NOMO-1 (cell line): Measurements from ENCODE around the gene RRP8.

Experiments used
- DNase-seq, 2 experiments: peaks; one replicate each; lab custom pipeline; 2025; ENCODE audit not compliant: unreplicated experiment in 2 of 2; lab: John Stamatoyannopoulos, UW

The RRP8 gene

DNA sequence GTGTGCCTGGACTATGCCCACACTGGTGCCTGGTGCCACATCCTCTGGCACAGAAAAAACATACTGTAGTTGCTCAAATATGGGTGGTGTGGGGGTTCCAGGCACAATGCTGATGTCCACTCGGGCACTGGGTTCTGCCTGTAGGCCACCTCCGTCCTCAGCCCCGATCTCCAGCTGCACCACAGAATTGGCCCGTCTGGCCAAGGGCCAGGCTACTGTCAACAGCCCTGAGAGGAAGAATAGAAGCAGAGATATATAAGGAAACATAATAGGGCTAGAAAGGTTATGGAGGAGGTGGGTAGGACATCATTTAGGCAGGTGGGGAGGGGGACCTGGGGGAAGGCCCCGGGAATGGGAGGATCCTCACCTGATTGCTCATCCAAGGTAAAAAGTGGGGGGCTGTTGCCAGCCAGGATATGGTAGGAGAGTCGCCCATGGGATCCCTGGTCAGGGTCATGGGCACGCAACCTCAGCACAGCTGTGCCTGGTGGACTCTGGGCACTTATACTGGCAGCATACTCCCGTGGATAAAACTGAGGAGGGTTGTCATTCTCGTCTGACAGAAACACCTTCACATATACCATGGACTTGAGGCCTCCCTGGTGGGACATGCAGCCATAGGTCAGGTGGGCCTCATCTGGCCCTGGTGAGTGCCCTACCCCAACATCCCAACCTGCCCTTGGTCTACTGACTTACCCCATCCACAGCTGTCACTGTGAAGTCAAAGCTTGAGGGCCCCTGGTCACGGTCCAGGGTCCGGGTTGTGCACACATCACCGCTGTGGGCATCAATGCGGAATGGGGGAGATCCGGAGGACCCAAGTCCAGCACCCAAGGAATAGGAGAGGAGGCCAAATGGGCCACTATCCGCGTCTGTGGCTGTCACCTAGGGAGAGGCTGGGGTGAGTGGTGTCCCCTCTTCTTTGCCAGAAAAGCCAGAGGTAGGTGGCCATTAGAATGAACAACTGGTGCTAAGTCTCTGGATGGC lies 30.3 kb upstream of the RRP8 start:
- DNase-seq: no peak

DNA sequence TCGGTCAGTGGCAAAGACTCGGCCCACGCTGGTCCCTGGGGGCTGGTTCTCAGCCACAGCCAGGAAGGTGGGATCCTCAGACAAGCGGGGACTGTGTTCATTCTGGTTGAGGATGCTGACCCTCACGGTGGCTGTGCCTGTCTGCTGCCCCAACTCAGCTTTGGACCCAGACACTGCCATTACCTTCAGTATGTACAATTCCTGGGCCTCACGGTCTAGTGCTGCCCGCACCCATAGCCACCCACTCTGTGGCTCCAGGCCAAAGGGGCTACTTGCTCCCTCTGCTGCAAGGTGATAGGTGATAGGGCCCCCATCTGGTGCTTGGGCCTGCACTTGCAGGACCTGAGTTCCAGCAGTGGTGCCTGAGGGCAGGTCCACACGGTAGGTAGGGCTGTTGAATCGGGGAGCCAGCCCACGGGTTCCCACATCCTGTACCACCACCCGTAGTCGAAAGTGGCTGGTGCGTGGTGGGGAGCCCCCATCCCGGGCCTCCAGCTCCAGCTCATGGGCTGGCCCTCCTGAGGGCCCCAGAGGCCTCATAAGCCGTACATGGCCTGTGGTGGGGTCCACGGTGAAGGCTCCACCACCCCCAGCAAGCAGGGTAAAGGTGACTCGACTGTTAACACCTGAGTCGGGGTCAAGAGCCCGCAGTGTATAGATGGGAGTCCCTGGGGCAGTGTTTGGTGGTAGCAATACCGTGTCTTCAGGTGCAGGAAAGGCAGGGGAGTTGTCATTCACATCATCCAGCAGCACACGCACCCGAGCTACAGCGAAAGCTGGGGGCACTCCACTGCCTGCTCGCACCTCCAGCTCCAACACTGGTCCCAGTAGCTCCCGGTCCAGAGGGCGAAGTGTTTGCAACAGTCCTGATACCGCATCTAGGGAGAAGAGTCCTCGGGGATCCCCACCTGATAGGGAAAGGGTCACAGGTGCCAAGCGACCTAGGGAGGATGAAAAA lies 29.0 kb upstream of the RRP8 start:
- DNase-seq: no peak

DNA sequence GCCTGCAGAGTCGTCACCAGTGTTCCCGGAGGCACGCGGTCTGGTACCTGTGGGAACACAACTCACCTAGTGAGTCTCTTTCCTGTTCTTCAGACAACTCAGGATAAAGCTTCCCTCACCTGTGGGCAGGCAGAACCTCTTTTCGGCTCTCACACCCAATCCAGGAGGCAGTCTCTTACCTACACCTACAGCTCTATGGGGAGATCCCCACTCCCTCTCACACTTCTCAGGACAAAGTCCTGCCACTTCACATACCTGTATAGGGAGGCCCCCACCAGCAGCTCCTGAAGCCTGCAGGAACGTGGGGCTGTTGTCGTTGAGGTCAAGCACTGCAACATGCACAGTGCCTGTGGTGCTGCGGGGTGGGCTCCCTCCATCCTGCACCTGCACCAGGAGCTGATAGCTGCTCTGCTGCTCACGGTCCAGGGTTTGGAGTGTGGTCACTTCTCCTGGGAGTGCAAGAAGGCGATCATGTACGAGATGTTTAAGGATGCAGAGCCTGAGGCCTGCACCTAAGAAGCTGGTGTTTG lies 28.0 kb upstream of the RRP8 start:
- no peak for DNase-seq

DNA sequence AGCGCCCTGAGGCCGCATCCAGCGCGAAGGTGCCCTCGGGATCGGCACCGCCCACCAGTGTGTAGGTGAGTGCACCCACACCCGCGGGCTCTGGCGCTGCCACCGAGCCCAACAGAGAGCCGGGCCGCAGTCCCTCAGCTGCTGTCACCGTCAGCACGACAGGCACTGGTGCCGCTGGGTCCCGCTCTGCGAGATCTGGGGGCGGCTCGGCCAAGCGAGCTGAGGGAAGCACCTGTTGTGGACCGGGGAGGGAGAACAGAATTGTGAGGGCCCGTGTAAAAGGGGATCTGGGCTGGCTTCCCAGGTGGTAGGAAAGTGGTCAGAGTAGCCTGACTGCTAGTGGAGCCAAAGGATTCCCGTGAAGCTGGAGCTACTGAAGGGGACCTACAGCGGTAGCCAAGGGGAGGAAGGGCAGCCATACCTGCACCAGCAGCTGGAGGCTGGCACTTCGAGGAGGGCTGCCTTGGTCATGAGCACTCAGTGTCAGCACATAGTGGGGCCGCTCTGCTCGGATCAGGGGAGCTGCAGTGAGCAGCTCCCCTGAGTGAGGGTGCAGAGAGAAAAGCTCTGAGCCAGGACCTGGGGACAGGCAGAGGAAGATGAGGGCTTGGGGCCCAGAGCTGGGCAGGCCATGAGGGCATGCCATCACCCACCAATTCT lies 27.3 kb upstream of the RRP8 start:
- no peak for DNase-seq

DNA sequence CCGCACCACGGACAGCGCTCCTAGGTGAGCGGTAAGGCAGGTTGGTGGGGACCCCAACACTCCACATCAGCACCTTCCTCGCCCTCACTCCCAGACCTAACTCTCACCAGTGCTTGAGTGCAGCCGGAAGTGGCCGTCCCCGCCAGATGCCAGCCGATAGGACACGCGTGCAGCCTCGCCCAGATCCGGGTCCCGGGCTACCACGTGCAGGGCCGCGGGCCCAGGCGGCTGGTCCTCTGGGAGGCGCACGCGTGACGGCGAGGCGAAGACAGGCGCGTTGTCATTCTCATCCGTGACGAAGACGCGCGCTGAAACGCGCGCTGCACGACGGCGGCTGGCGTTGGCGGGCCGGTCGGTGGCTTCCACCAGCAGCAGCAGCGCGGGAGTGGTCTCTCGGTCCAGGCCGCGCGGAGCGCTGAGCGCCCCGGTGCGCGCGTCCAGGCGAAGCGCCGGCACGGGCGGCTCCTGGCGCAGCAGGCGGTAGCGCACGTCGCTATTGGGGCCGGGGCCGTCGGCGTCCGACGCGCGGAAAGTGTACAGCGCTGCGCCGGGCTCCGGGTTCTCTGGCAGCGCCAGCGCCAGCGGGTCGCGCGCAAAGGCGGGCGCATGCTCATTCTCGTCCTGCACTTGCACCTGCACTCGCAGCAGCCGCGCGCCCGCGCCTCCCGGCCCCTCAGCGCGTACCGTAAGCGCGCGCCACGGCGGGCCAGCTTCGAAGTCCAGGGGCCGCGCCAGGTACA lies 26.6 kb upstream of the RRP8 start:
- DNase-seq: no peak

DNA sequence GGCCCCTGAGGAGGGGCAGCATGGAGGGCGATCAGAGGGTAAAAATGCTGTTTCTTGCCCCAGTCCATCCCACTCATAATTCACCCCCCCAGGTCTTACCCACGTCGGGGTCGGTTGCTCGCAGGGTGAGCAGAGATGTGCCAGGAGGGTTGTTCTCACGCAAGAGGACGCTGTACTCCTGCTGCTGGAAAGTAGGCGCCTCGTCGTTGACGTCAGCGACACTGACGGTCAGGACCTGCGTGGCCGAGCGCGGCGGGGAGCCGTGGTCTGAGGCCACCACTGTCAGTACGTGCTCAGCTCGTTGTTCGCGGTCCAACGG lies 26.1 kb upstream of the RRP8 start:
- DNase-seq: no peak

DNA sequence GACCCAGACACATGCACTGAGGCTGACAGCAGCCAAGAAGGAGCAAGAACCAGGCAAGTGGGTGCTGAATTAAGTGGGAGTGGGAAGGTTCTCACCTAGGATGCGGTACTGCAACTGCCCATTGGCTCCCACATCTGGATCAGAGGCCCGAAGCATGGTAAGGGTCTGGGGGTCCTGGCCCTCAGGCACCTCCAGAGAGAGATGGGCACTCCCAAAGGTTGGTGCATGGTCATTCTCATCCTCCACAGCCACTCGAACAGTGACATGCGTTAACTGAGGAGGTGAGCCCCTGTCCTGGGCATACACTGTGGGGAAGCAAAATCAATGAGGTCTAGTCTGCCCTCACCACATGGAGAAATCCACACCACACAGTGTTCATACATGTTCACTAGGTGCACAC lies 25.1 kb upstream of the RRP8 start:
- no peak for DNase-seq

DNA sequence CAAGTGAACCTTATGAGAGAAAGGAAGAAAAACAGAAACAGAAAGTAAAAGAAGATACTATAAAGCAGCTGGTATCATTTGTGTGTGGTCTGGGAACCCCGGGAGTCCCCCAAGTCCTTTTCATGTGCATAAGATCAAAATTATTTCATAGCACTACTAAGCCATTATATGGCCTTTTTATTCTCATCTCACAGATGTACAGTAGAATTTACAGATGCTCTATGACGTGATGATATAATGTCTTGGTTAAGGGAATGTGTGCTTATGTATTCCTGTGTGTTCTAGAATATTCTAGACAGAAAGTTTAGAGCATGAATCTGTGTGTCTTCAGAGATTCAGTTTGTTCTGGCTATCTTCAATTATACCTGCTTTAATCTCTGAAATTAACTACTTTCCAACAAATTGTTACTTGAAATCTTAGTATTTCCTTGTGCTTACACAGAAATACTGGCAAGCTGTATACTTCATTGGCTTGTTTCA lies 24.4 kb upstream of the RRP8 start:
- DNase-seq: no peak

DNA sequence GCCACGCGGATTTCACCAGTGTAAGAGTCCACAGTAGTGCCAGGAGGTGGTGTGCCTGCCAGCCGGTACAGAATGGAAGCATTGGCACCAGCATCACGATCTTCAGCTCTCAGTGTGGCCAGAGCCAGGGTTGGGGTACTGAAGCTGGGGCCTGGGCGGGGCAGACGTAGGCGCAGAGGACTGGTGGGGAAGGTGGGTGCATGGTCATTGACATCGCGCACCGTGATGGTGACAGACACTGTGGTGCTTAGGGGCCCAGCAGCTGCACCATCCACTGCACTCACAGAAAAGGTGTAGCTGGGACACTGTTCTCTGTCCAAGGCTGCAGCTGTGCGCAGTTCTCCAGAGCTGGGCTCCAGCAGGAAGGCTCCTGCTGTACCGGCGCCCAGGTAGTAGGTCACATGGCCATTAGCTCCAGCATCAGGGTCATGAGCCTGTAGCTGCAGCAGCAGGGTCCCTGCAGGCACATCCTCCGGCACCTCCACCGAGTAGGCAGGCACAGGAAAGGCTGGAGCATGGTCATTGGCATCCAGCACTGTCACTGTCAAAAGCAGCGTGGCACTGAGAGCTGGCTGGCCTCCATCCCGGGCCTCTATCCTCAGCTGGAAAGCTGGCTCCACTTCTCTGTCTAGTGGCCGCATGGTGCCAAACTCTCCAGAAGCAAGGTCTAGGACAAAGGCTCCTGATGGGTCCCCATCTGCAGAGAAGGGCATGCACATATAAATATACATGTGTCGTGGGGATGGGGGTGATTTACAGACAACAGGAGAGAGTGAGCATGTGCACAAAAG lies 23.8 kb upstream of the RRP8 start:
- no peak for DNase-seq

DNA sequence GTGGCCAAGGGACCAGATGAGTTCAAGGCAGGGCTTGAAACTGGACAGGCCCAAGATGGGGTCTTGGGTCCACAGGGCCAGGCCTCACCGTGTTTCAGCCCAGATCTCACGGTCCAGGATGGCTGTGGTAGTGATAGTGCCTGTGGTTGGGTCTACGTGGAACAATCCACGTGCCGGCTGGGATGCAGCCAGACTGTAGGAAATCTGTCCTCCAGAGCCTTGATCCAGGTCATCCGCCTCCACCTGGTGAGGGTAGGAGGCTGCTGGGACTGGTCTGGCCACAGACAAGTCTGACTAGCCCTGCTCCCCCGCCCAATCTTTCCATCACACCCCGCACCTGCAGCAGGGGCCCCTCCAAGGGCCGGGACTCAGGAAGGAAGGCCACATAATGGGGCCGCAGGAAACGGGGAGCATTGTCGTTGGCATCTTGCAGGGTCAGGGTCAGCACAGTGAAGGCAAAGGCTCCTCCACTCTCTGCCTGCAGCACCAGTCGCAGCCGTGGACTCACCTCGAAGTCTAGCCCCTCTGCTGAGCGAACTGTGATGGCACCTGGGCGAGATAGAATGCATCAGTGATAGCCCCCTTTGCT lies 22.5 kb upstream of the RRP8 start:
- no peak for DNase-seq

DNA sequence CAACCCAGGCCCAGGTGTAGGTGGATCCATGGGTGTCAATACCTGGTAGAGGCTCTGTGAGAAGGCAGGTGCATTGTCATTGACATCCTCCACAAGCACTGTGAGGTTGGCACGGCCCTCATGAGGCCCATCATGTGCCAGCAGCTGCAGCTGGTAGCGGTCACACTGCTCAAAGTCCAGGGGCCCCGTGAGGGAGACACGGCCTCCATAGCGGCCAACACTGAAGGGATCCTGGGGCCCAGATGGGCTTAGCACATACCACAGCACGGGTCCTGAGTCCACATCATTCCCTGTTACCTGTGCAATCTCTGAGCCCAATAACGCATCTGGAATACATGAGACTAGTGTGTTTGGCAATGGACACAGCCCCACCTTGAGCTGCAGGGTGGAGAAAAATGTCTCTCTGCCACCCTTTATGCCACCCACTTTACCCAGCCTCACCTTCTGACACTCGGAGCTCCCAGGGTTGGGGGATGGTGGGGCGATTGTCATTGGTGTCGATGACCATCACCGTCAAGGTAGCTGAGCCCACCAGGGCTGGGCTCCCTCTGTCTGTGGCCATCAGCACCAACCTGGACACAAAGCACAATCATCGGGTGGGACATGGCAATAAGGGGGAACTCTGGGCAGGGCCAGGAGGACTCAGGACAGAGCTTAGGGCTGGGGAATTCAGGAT lies 21.9 kb upstream of the RRP8 start:
- DNase-seq: no peak

DNA sequence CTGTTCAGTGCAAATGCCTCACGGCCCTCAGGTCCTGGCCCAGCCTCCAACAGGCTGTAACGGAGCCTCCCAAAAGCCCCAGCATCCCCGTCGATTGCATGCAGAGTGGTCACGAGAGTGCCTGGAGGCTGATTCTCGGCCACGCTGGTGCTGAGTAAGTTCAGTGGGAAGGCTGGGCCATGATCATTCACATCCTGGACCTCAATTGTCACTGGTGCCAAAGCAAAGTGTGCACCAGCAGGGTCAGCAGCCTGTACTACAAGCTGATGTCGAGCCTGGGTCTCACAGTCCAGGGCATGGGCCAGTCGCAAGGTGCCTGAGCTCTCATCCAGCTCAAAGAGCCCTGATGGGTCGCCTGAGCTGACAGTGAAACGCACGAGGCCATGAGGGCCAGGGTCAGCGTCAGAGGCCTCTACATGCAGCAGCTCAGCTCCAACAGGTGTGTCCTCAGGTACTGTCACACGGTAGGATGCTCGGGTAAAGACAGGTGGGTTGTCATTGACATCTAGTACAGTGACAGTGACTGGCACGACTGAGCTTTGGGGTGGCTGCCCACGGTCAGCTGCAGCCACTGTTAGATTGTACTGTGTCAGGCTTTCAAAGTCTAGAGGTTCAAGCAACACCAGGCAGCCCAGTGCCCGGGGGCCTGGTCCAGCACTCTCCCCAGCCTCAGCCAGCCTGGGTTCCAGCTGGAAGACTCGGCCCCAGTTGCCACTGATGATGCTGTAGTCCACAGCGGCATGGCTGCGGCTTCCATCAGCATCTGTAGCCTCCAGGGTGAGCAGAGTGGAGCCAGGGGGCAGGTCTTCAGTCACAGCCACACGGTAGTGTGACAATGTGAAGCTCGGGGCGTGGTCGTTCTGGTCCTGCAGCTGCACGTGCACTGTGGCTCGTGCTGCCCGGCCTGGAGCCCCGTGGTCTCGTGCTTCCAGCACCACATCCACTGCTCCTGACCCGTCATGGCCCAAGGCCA lies 20.3 kb upstream of the RRP8 start:
- DNase-seq: no peak

DNA sequence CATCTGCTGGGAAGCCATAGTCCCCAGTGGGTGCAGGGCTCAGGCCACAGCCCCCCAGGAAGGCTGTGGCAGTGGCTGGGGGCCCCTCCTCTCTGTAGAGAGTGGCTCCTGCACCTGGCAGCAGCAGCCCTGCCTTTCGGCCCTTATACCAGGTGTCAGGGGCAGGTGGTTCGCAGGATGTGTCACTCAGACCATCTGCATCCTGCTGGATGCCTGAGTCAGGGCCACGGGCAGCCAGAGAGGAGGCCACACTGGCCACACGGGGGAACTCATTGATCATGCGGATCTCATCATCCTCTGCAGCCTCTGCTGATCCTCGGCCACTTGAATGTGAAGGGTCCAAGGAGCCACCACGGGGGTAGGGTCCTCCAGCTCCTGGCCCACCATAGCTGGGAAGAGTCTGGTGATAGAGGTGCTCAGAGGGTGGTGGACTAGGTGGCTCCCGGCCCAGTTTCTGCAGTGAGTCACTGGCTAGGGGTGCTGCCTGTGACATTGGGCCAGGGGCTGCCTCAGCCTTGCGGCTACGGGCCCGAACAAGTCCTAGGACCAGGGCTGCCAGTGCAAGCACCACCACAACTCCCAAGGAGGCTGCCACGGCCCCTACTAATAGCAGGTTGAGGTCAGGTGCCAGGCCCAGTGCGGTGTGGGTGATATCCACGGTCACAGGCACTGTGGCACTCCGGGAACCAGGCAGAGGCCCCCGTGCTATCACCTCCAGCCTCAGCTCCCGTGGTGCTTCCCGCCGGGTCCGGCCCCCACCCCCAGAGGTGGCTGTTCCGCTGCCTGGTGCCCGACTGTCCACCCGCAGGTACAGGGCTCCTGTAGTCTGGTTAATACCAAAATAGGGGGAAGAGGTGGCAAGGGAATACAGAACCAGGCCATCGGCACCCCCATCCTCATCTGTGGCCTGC lies 19.1 kb upstream of the RRP8 start:
- DNase-seq: no peak

DNA sequence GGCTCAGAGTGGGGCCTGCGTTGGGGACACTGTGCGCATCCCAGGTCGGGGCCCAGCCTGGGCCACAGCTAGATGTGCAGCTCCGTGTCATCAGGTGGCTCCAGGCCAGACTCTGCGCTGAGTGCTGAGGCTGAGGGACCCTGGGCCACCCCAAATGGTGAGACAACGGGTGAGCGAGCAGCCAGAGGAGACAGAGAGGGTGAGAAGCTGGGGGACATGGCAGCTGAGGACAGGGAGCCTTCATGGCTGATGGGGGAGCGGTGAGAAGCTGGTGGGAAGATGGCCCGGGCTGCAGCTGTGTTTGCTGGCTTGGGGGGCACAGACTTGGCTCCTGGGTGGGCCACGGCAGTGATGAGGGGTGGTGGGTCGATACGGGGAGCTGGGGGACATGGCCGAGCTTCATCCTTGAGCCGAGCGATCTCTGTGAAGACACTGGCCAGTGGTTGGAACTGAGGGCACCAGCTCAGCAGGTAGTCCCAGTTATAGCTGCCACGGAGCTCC lies 18.3 kb upstream of the RRP8 start:
- no peak for DNase-seq

DNA sequence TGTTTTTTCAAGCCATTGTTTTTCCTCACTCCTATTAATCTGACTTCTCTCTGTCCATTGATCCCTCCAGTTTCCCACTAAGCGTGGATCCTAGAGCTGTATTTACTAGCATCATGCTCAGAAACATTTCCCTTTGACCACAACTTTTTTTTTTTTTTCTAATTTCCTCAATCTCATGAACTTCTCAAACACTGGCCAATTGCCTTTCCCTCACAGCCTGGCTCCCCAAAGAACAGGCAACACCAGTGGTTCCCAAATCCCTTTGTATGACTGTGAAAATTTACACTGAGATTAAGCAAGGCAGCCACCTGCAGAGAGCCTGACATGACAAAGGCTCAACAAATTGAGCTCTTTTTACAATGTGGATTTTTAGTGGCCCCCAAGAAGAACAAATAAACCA lies 17.2 kb upstream of the RRP8 start:
- DNase-seq: no peak
